Vagina (tissue), 2 donors: ENCODE measurements around the gene VPS37C. TPM values are rescaled to one million over a fixed set of nuclear protein-coding genes. Genes with fewer than 3 reads are reported as not detected.
A peak's percentile ranks its signal among the peaks of the same experiment; 100 is the strongest.
"Not testable (repeated sequence)": the region's sequence is repeated elsewhere in the genome, so short reads cannot be mapped to it uniquely, and the experiment has no call there.

ENCODE experiments used
- DNase-seq, 2 donors: peaks; one replicate each; pipeline ENCODE4 v3.0.0-alpha.2; 2017; ENCODE audit errors: extremely low spot score in 2 of 2
- H3K27ac ChIP-seq: fragments of 200-600 bp; sonication (generic); one replicate; pipeline ENCODE4 v1.5.1; 2019
- H3K27me3 ChIP-seq: fragments of 200-600 bp; sonication (generic); one replicate; pipeline ENCODE4 v1.5.1; 2019
- H3K36me3 ChIP-seq, 2 donors: fragments of 200-600 bp; sonication (generic); one replicate each; pipeline ENCODE4 v1.5.1; 2017 to 2019
- H3K4me1 ChIP-seq: fragments of 200-600 bp; sonication (generic); one replicate; pipeline ENCODE4 v1.5.1; 2019
- H3K4me3 ChIP-seq, 2 donors: fragments of 200-600 bp; sonication (generic); 1 replicate in 1 of 2; 2 replicates in 1 of 2; pipeline ENCODE4 v1.5.1; 2016 to 2019
- H3K9me3 ChIP-seq: fragments of 200-600 bp; sonication (generic); one replicate; pipeline ENCODE4 v1.5.1; 2019
- CTCF ChIP-seq, 3 experiments: fragments of 450-650 bp in 2 of 3; fragments of 200-600 bp in 1 of 3; sonication (generic) in 1 of 3; IDR thresholded peaks; one replicate each; pipeline ENCODE4 v1.5.1; 2017 to 2019; ENCODE audit warnings: antibody characterized with exemption in 3 of 3, mild to moderate bottlenecking in 2 of 3, moderate library complexity in 2 of 3
- POLR2A ChIP-seq, 2 donors: fragments of 450-650 bp; IDR thresholded peaks; one replicate each; pipeline ENCODE4 v1.6.1; 2017; ENCODE audit warnings: antibody characterized with exemption in 2 of 2, mild to moderate bottlenecking in 2 of 2, moderate library complexity in 2 of 2
- POLR2AphosphoS5 ChIP-seq, 2 donors: sonication (generic); formaldehyde crosslinking; IDR thresholded peaks; one replicate each; pipeline ENCODE4 v1.9.0; 2017; ENCODE audit warnings: antibody characterized with exemption in 2 of 2, mild to moderate bottlenecking in 2 of 2, low read depth in 1 of 2; ENCODE audit not compliant: insufficient read depth in 1 of 2
- intact Hi-C: fragments of 100-400 bp; cut with DNase I; formaldehyde crosslinking; loops from one replicate; pipeline ENCODE4 v1.15.1; 2023
- total RNA-seq: library from RNA; depleted of rRNA; stranded (reverse); fragments of >200 nt; gene quantifications from one replicate; pipeline ENCODE4 v1.2.3, GENCODE V29; 2016

The VPS37C gene
- total RNA-seq, 1 donor from 2014 or later = 15.7 TPM

- intact Hi-C loops = no loop called here
- Histone ChIP-seq H3K4me3 (no peak overlapping the region), H3K27me3 (no peaks in the 10 kb centered on the region), H3K4me1 (no peaks in the 10 kb centered on the region), H3K9me3 (no peaks in the 10 kb centered on the region), H3K36me3 (no peaks in the 10 kb centered on the region), H3K27ac (no peak overlapping the region)
- no peak for DNase-seq
- TF ChIP-seq POLR2A (IDR thresholded peaks at IDR 0.05) = no peak
- no peak for TF ChIP-seq POLR2AphosphoS5 (IDR thresholded peaks at IDR 0.05; ENCODE audit: insufficient read depth in 1 of 2, low read depth in 1 of 2)
- TF ChIP-seq CTCF (IDR thresholded peaks at IDR 0.05) = no peak
These were observed 57.3 kb downstream of the VPS37C start for GRCh38 chr11:61103851-61104423.

- H3K4me1 ChIP-seq = no peaks in the 10 kb centered on the region
- H3K27ac ChIP-seq = no peak overlapping the region
- H3K36me3 ChIP-seq = no peaks in the 10 kb centered on the region
- intact Hi-C loops = no loop called here
- no peak for TF ChIP-seq POLR2AphosphoS5 (IDR thresholded peaks at IDR 0.05; ENCODE audit: insufficient read depth in 1 of 2, low read depth in 1 of 2)
- no peak for TF ChIP-seq CTCF (IDR thresholded peaks at IDR 0.05)
- no peaks in the 10 kb centered on the region for H3K9me3 ChIP-seq
- H3K4me3 ChIP-seq = peak overlapping the region; percentile 10 to 23
- no peak for DNase-seq
- H3K27me3 ChIP-seq = no peaks in the 10 kb centered on the region
These were observed 58.3 kb downstream of the VPS37C start for GRCh38 chr11:61102667-61103571.

- H3K27me3 ChIP-seq = no peaks in the 10 kb centered on the region
- no peaks in the 10 kb centered on the region for H3K9me3 ChIP-seq
- no peak for DNase-seq
- H3K4me3 ChIP-seq = no peak overlapping the region
- no peak overlapping the region for H3K27ac ChIP-seq
- no peaks in the 10 kb centered on the region for H3K36me3 ChIP-seq
- intact Hi-C loops = no loop called here
- TF ChIP-seq POLR2AphosphoS5 (IDR thresholded peaks at IDR 0.05; ENCODE audit: insufficient read depth in 1 of 2, low read depth in 1 of 2) = no peak
- TF ChIP-seq CTCF (IDR thresholded peaks at IDR 0.05) = no peak
- no peak for TF ChIP-seq POLR2A (IDR thresholded peaks at IDR 0.05)
- H3K4me1 ChIP-seq = no peaks in the 10 kb centered on the region
These were observed 62.4 kb downstream of the VPS37C start for GRCh38 chr11:61098778-61099177.

- H3K4me1 ChIP-seq, H3K4me3 ChIP-seq, H3K27me3 ChIP-seq, H3K27ac ChIP-seq, H3K9me3 ChIP-seq, intact Hi-C loops, DNase-seq, H3K36me3 ChIP-seq: not testable (repeated sequence)
These were observed 63.0 kb downstream of the VPS37C start for GRCh38 chr11:61098261-61098660.

- intact Hi-C loops = no loop called here
- no peak for DNase-seq
- Histone ChIP-seq H3K4me1 (no peaks in the 10 kb centered on the region), H3K9me3 (no peaks in the 10 kb centered on the region), H3K27me3 (no peaks in the 10 kb centered on the region), H3K4me3 (no peak overlapping the region), H3K36me3 (no peaks in the 10 kb centered on the region), H3K27ac (no peak overlapping the region)
- TF ChIP-seq POLR2A (IDR thresholded peaks at IDR 0.05) (no peak), CTCF (IDR thresholded peaks at IDR 0.05) (no peak), POLR2AphosphoS5 (IDR thresholded peaks at IDR 0.05; ENCODE audit: insufficient read depth in 1 of 2, low read depth in 1 of 2) (no peak)
These were observed 66.2 kb downstream of the VPS37C start for GRCh38 chr11:61095021-61095420.

GRCh38 chr11:61094167-61094566, 67.1 kb downstream of the VPS37C start:
- DNase-seq, H3K4me1 ChIP-seq, intact Hi-C loops, H3K27ac ChIP-seq, H3K27me3 ChIP-seq, H3K36me3 ChIP-seq, H3K4me3 ChIP-seq, H3K9me3 ChIP-seq: not testable (repeated sequence)
